GM23338 (cell line): ENCODE measurements around the gene GPD1L. TPM values are rescaled to one million over a fixed set of nuclear protein-coding genes. Genes with fewer than 3 reads are reported as not detected.

Experiments used
- ATAC-seq: fragments of 200-7000 bp; cut with Tn5 transposase; 3 replicates; pipeline ENCODE4 v1.9.1; 2020
- DNase-seq: peaks from one replicate; pipeline ENCODE4 v3.0.0-alpha.2; 2015; ENCODE audit warnings: low spot score
- H2AFZ ChIP-seq: fragments of 200-600 bp; sonication (generic); 2 replicates; pipeline ENCODE4 v1.8.0; 2016; ENCODE audit warnings: antibody characterized with exemption, mild to moderate bottlenecking, moderate library complexity
- H3F3A ChIP-seq: fragments of 200-600 bp; sonication (generic); replicated peaks from 2 replicates; pipeline ENCODE4 v1.8.0; 2017; ENCODE audit warnings: antibody characterized with exemption, mixed run types, low read depth
- H3K27ac ChIP-seq: fragments of 200-600 bp; sonication (generic); 2 replicates; pipeline ENCODE4 v1.6.1; 2016; ENCODE audit warnings: low read depth
- H3K27me3 ChIP-seq: fragments of 200-600 bp; sonication (generic); 2 replicates; pipeline ENCODE4 v1.8.0; 2016; ENCODE audit warnings: mild to moderate bottlenecking, mixed run types, moderate library complexity; ENCODE audit not compliant: insufficient read depth
- H3K36me3 ChIP-seq: fragments of 200-600 bp; sonication (generic); 2 replicates; pipeline ENCODE4 v1.8.0; 2016; ENCODE audit warnings: mild to moderate bottlenecking; ENCODE audit not compliant: insufficient read depth
- H3K4me1 ChIP-seq: fragments of 200-600 bp; sonication (generic); 2 replicates; pipeline ENCODE4 v1.8.0; 2016; ENCODE audit warnings: mild to moderate bottlenecking, moderate library complexity; ENCODE audit not compliant: insufficient read depth
- H3K4me2 ChIP-seq: fragments of 200-600 bp; sonication (generic); 2 replicates; pipeline ENCODE4 v1.7.1; 2017; ENCODE audit warnings: mixed run types
- H3K4me3 ChIP-seq: fragments of 200-600 bp; sonication (generic); 2 replicates; pipeline ENCODE4 v1.6.1; 2016; ENCODE audit warnings: mixed run types
- H3K79me2 ChIP-seq: fragments of 200-600 bp; sonication (generic); replicated peaks from 2 replicates; pipeline ENCODE4 v1.8.0; 2017; ENCODE audit warnings: mild to moderate bottlenecking; ENCODE audit not compliant: insufficient read depth
- H3K9me2 ChIP-seq: fragments of 200-600 bp; sonication (generic); 2 replicates; pipeline ENCODE4 v1.8.0; 2017; ENCODE audit not compliant: insufficient read depth
- H4K20me1 ChIP-seq: fragments of 200-600 bp; sonication (generic); replicated peaks from 2 replicates; pipeline ENCODE4 v1.8.0; 2017; ENCODE audit warnings: mild to moderate bottlenecking; ENCODE audit not compliant: insufficient read depth
- H3K27ac Mint-ChIP-seq: 2 replicates; pipeline ENCODE4 v1.8.0; 2020; ENCODE audit warnings: inconsistent platforms, mild to moderate bottlenecking, moderate library complexity, mixed read lengths
- H3K27me3 Mint-ChIP-seq: 3 replicates; pipeline ENCODE4 v1.8.0; 2022; ENCODE audit warnings: low read depth, mild to moderate bottlenecking, moderate library complexity, mixed read lengths, inconsistent platforms; ENCODE audit not compliant: insufficient read depth, poor library complexity
- H3K36me3 Mint-ChIP-seq: 3 replicates; pipeline ENCODE4 v1.8.0; 2021; ENCODE audit warnings: low read depth, mild to moderate bottlenecking, inconsistent platforms, moderate library complexity, mixed read lengths
- H3K4me1 Mint-ChIP-seq: 3 replicates; pipeline ENCODE4 v1.8.0; 2020; ENCODE audit warnings: mild to moderate bottlenecking, inconsistent platforms, mixed read lengths
- H3K4me3 Mint-ChIP-seq: 3 replicates; pipeline ENCODE4 v1.8.0; 2021; ENCODE audit warnings: moderate library complexity, mild to moderate bottlenecking, inconsistent platforms, mixed read lengths
- H3K9me3 Mint-ChIP-seq: 3 replicates; pipeline ENCODE4 v1.8.0; 2020; ENCODE audit warnings: moderate library complexity, mild to moderate bottlenecking, inconsistent platforms, mixed read lengths
- CREB1 ChIP-seq: fragments of 250-450 bp; sonication (Bioruptor Pico); IDR thresholded peaks from 2 replicates; pipeline ENCODE4 v1.5.0; 2020; ENCODE audit warnings: low read depth, mild to moderate bottlenecking, moderate library complexity
- EZH2 ChIP-seq: fragments of 200-600 bp; sonication (generic); IDR thresholded peaks from one replicate; pipeline ENCODE4 v1.8.0; 2017; ENCODE audit warnings: antibody characterized with exemption, mild to moderate bottlenecking, low read depth; ENCODE audit not compliant: unreplicated experiment
- JUNB ChIP-seq: IDR thresholded peaks from one replicate; pipeline ENCODE4 v1.6.1; 2016; ENCODE audit warnings: antibody characterized with exemption; ENCODE audit not compliant: unreplicated experiment
- NANOG ChIP-seq: IDR thresholded peaks from 2 replicates; pipeline ENCODE4 v1.6.1; 2016; ENCODE audit warnings: antibody characterized with exemption, borderline replicate concordance
- POLR2AphosphoS5 ChIP-seq: IDR thresholded peaks from 2 replicates; pipeline ENCODE4 v1.6.1; 2016; ENCODE audit warnings: antibody characterized with exemption, low read depth
- ZNF114 ChIP-seq: fragments of 250-450 bp; sonication (Bioruptor Pico); IDR thresholded peaks from 2 replicates; pipeline ENCODE4 v1.5.0; 2020; ENCODE audit warnings: mild to moderate bottlenecking, moderate library complexity
- ZNF331 ChIP-seq: fragments of 250-450 bp; sonication (Bioruptor Pico); IDR thresholded peaks from 2 replicates; pipeline ENCODE4 v1.5.0; 2020; ENCODE audit warnings: low read depth, mild to moderate bottlenecking, moderate library complexity
- polyA plus RNA-seq: library from polyadenylated mRNA; unstranded; fragments of >200 nt; fragmentation: Nextera tagmentation; extraction: Ambion mirVana; gene quantifications from 2 replicates; pipeline ENCODE4 v1.2.1, GENCODE V29; 2016
- total RNA-seq: library from RNA; depleted of rRNA; stranded (reverse); fragments of >200 nt; shearing (Covaris generic); gene quantifications from 2 replicates; pipeline ENCODE4 v1.2.3, GENCODE V29; 2014
- TF ChIP-seq, protein P1 (sequence below), 2 experiments: fragments of 200-600 bp in 1 of 2; sonication (generic) in 1 of 2; conservative IDR thresholded peaks; 2 replicates each; pipeline versions ENCODE4 v1.5.1 to v1.6.1; 2016 to 2017; ENCODE audit warnings: antibody characterized with exemption in 2 of 2, low read depth in 2 of 2, mild to moderate bottlenecking in 2 of 2, moderate library complexity in 1 of 2
- TF ChIP-seq, protein P2 (sequence below): fragments of 250-450 bp; sonication (Bioruptor Pico); IDR thresholded peaks from 2 replicates; pipeline ENCODE4 v1.5.0; 2020; ENCODE audit warnings: mild to moderate bottlenecking, moderate library complexity

GPD1L gene
- total and polyA plus RNA-seq, 2 experiments from 2014 or later, result 2.0 to 6.4 TPM

DNA sequence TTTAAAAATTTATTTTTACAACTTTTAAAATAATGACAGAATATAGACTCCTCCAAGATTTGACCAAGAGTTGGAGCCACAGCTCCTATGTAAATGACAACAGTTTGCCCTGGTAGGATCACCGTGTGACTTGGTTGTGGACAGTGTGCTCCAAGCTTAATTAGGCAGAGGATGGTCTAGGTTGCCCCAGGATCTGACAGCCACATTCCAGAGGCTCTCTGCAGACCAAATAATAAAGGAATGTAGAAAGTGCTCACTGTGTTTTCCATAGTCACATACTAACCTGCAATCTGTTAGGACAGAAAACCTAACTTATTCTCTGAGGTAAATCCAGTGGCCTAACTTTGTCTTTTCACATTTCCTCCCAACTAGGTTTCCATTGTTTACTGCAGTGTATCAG is 59.0 kb downstream of the GPD1L start:
- H3K27me3 ChIP-seq, result no peaks in the 10 kb centered on the region
- no peak overlapping the region for H3K27ac Mint-ChIP-seq
- no peak for TF ChIP-seq POLR2AphosphoS5
- no peak for TF ChIP-seq EZH2
- TF ChIP-seq JUNB, result no peak
- TF ChIP-seq ZNF114, result no peak
- TF ChIP-seq NANOG, result no peak
- no peak for TF ChIP-seq CREB1 (CRISPR knock-in tag)
- TF ChIP-seq, protein P1, sequence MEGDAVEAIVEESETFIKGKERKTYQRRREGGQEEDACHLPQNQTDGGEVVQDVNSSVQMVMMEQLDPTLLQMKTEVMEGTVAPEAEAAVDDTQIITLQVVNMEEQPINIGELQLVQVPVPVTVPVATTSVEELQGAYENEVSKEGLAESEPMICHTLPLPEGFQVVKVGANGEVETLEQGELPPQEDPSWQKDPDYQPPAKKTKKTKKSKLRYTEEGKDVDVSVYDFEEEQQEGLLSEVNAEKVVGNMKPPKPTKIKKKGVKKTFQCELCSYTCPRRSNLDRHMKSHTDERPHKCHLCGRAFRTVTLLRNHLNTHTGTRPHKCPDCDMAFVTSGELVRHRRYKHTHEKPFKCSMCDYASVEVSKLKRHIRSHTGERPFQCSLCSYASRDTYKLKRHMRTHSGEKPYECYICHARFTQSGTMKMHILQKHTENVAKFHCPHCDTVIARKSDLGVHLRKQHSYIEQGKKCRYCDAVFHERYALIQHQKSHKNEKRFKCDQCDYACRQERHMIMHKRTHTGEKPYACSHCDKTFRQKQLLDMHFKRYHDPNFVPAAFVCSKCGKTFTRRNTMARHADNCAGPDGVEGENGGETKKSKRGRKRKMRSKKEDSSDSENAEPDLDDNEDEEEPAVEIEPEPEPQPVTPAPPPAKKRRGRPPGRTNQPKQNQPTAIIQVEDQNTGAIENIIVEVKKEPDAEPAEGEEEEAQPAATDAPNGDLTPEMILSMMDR (conservative IDR thresholded peaks at IDR 0.05; ENCODE audit: low read depth in 2 of 2), result no peak
- no peak for TF ChIP-seq ZNF331 (CRISPR knock-in tag)
- TF ChIP-seq, protein P2, sequence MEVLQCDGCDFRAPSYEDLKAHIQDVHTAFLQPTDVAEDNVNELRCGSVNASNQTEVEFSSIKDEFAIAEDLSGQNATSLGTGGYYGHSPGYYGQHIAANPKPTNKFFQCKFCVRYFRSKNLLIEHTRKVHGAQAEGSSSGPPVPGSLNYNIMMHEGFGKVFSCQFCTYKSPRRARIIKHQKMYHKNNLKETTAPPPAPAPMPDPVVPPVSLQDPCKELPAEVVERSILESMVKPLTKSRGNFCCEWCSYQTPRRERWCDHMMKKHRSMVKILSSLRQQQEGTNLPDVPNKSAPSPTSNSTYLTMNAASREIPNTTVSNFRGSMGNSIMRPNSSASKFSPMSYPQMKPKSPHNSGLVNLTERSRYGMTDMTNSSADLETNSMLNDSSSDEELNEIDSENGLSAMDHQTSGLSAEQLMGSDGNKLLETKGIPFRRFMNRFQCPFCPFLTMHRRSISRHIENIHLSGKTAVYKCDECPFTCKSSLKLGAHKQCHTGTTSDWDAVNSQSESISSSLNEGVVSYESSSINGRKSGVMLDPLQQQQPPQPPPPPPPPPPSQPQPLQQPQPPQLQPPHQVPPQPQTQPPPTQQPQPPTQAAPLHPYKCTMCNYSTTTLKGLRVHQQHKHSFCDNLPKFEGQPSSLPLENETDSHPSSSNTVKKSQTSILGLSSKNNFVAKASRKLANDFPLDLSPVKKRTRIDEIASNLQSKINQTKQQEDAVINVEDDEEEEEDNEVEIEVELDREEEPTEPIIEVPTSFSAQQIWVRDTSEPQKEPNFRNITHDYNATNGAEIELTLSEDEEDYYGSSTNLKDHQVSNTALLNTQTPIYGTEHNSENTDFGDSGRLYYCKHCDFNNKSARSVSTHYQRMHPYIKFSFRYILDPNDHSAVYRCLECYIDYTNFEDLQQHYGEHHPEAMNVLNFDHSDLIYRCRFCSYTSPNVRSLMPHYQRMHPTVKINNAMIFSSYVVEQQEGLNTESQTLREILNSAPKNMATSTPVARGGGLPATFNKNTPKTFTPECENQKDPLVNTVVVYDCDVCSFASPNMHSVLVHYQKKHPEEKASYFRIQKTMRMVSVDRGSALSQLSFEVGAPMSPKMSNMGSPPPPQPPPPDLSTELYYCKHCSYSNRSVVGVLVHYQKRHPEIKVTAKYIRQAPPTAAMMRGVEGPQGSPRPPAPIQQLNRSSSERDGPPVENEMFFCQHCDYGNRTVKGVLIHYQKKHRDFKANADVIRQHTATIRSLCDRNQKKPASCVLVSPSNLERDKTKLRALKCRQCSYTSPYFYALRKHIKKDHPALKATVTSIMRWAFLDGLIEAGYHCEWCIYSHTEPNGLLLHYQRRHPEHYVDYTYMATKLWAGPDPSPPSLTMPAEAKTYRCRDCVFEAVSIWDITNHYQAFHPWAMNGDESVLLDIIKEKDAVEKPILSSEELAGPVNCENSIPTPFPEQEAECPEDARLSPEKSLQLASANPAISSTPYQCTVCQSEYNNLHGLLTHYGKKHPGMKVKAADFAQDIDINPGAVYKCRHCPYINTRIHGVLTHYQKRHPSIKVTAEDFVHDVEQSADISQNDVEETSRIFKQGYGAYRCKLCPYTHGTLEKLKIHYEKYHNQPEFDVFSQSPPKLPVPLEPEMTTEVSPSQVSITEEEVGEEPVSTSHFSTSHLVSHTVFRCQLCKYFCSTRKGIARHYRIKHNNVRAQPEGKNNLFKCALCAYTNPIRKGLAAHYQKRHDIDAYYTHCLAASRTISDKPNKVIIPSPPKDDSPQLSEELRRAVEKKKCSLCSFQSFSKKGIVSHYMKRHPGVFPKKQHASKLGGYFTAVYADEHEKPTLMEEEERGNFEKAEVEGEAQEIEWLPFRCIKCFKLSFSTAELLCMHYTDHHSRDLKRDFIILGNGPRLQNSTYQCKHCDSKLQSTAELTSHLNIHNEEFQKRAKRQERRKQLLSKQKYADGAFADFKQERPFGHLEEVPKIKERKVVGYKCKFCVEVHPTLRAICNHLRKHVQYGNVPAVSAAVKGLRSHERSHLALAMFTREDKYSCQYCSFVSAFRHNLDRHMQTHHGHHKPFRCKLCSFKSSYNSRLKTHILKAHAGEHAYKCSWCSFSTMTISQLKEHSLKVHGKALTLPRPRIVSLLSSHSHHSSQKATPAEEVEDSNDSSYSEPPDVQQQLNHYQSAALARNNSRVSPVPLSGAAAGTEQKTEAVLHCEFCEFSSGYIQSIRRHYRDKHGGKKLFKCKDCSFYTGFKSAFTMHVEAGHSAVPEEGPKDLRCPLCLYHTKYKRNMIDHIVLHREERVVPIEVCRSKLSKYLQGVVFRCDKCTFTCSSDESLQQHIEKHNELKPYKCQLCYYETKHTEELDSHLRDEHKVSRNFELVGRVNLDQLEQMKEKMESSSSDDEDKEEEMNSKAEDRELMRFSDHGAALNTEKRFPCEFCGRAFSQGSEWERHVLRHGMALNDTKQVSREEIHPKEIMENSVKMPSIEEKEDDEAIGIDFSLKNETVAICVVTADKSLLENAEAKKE (CRISPR knock-in tag), result no peak
- no peaks in the 10 kb centered on the region for H3K27me3 Mint-ChIP-seq
- H3K79me2 ChIP-seq, result no peaks in the 10 kb centered on the region
- no peak overlapping the region for H3K4me2 ChIP-seq
- no peak overlapping the region for H3K4me3 ChIP-seq
- ATAC-seq (no peak), DNase-seq (no peak)
- no peaks in the 10 kb centered on the region for H3K9me2 ChIP-seq
- no peaks in the 10 kb centered on the region for H3F3A ChIP-seq
- no peaks in the 10 kb centered on the region for H3K4me1 Mint-ChIP-seq
- H3K4me3 Mint-ChIP-seq, result no peak overlapping the region
- H3K27ac ChIP-seq, result no peak overlapping the region
- H3K4me1 ChIP-seq, result no peaks in the 10 kb centered on the region
- H3K36me3 Mint-ChIP-seq, result peaks cover 41% of the 10 kb centered on the region
- H4K20me1 ChIP-seq, result no peaks in the 10 kb centered on the region
- H3K36me3 ChIP-seq, result no peaks in the 10 kb centered on the region
- peaks cover 30% of the 10 kb centered on the region for H3K9me3 Mint-ChIP-seq
- no peak overlapping the region for H2AFZ ChIP-seq
